K562 (cell line): ENCODE results near the gene TBC1D5.

Experiments
- BRCA1 ChIP-seq, 2 experiments: fragments of 450-650 bp in 1 of 2; sonication (generic) in 1 of 2; formaldehyde crosslinking in 1 of 2; IDR thresholded peaks; 2 replicates each; pipeline versions ENCODE4 v1.5.0 to v1.6.1; 2017 to 2020; ENCODE audit warnings: mild to moderate bottlenecking in 1 of 2, missing genetic modification reagents in 1 of 2
- CTCF ChIP-seq, 3 experiments: IDR thresholded peaks in 2 of 3; conservative IDR thresholded peaks in 1 of 3; 2 replicates each; pipeline ENCODE4 v1.5.1; 2011 to 2012; ENCODE audit warnings: low read length in 3 of 3, mild to moderate bottlenecking in 3 of 3, control low read depth in 2 of 3, improper control_type of control experiment in 1 of 3, inconsistent platforms in 1 of 3, low read depth in 1 of 3, mixed read lengths in 1 of 3, moderate library complexity in 1 of 3; ENCODE audit not compliant: insufficient read depth in 2 of 3
- EP300 ChIP-seq: IDR thresholded peaks from 2 replicates; pipeline ENCODE4 v1.6.1; 2012; ENCODE audit warnings: low read length, improper control_type of control experiment
- IRF2 ChIP-seq: sonication (generic); formaldehyde crosslinking; IDR thresholded peaks from 2 replicates; pipeline ENCODE4 v1.8.1; 2022; ENCODE audit warnings: mild to moderate bottlenecking, missing genetic modification reagents
- NR3C1 ChIP-seq: sonication (generic); formaldehyde crosslinking; IDR thresholded peaks from 2 replicates; pipeline ENCODE4 v1.8.1; 2022; ENCODE audit warnings: missing genetic modification reagents
- POLR2AphosphoS5 ChIP-seq: IDR thresholded peaks from 2 replicates; pipeline ENCODE4 v1.6.1; 2011; ENCODE audit warnings: mild to moderate bottlenecking, low read depth, low read length, moderate library complexity; ENCODE audit not compliant: control insufficient read depth, insufficient read depth
- SP1 ChIP-seq: sonication (generic); formaldehyde crosslinking; IDR thresholded peaks from 2 replicates; pipeline ENCODE4 v1.8.1; 2022; ENCODE audit warnings: mild to moderate bottlenecking, missing genetic modification reagents
- SPI1 ChIP-seq: IDR thresholded peaks from 2 replicates; pipeline ENCODE4 v1.6.1; 2011; ENCODE audit warnings: low read depth, low read length, control low read depth, borderline replicate concordance
- TCF3 ChIP-seq: sonication (generic); formaldehyde crosslinking; IDR thresholded peaks from 2 replicates; pipeline ENCODE4 v1.4.0; 2020; ENCODE audit warnings: mild to moderate bottlenecking, missing genetic modification reagents
- ZNF143 ChIP-seq: sonication (generic); formaldehyde crosslinking; IDR thresholded peaks from 2 replicates; pipeline ENCODE4 v1.9.0; 2022; ENCODE audit warnings: mild to moderate bottlenecking, missing genetic modification reagents
- ZNF318 ChIP-seq, 2 experiments: fragments of 450-650 bp; IDR thresholded peaks; 2 replicates each; pipeline ENCODE4 v1.6.1; 2016; ENCODE audit warnings: mild to moderate bottlenecking in 2 of 2, borderline replicate concordance in 1 of 2, low read depth in 1 of 2, moderate library complexity in 1 of 2

- TF ChIP-seq CTCF (IDR thresholded peaks at IDR 0.05 in 2 of 3, conservative IDR thresholded peaks at IDR 0.05 in 1 of 3; ENCODE audit: insufficient read depth in 2 of 3, low read depth in 1 of 3, low read length in 3 of 3), result no peak
- TF ChIP-seq TCF3 (CRISPR knock-in tag), result no peak
- no peak for TF ChIP-seq ZNF143 (CRISPR knock-in tag)
- no peak for TF ChIP-seq SP1 (CRISPR knock-in tag)
- no peak for TF ChIP-seq NR3C1
- TF ChIP-seq ZNF318 (IDR thresholded peaks at IDR 0.05; ENCODE audit: borderline replicate concordance in 1 of 2, low read depth in 1 of 2), result no peak
- TF ChIP-seq IRF2 (CRISPR knock-in tag), result no peak
- TF ChIP-seq EP300, result no peak
- no peak for TF ChIP-seq BRCA1 (IDR thresholded peaks at IDR 0.05)
- no peak for TF ChIP-seq BRCA1 (CRISPR knock-in tag; IDR thresholded peaks at IDR 0.05)
- no peak for TF ChIP-seq POLR2AphosphoS5
- no peak for TF ChIP-seq SPI1
These were observed 600.7 kb downstream of the TBC1D5 start for GRCh38 chr3:17141699-17142098.
